ENCODE data around the gene POLR1A.

- TF ChIP-seq, protein P1, sequence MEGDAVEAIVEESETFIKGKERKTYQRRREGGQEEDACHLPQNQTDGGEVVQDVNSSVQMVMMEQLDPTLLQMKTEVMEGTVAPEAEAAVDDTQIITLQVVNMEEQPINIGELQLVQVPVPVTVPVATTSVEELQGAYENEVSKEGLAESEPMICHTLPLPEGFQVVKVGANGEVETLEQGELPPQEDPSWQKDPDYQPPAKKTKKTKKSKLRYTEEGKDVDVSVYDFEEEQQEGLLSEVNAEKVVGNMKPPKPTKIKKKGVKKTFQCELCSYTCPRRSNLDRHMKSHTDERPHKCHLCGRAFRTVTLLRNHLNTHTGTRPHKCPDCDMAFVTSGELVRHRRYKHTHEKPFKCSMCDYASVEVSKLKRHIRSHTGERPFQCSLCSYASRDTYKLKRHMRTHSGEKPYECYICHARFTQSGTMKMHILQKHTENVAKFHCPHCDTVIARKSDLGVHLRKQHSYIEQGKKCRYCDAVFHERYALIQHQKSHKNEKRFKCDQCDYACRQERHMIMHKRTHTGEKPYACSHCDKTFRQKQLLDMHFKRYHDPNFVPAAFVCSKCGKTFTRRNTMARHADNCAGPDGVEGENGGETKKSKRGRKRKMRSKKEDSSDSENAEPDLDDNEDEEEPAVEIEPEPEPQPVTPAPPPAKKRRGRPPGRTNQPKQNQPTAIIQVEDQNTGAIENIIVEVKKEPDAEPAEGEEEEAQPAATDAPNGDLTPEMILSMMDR (conservative IDR thresholded peaks at IDR 0.05) = no peak
- TF ChIP-seq EZH2 (IDR thresholded peaks at IDR 0.05; ENCODE audit: low read depth) = no peak
Measured at GRCh38 chr2:86036669-86037138, 69.0 kb downstream of the POLR1A start.

All from PC-9 (cell line).